Ovary (tissue), 9 donors: ENCODE measurements around the gene UXT. TPM values are rescaled to one million over a fixed set of nuclear protein-coding genes. Genes with fewer than 3 reads are reported as not detected.

Experiments
- DNase-seq, 5 donors: peaks; one replicate each; pipeline ENCODE4 v3.0.0-alpha.2; 2019 to 2020
- H3K27ac ChIP-seq, 2 donors: fragments of 200-600 bp; one replicate each; pipeline versions ENCODE4 v1.5.1 to v1.8.0; 2019 to 2022
- H3K27me3 ChIP-seq: fragments of 200-600 bp; one replicate; pipeline ENCODE4 v1.8.0; 2022
- H3K36me3 ChIP-seq: fragments of 200-600 bp; sonication (generic); one replicate; pipeline ENCODE4 v1.5.1; 2019
- H3K4me1 ChIP-seq: one replicate; pipeline ENCODE4 v1.8.1; 2013; ENCODE audit warnings: mild to moderate bottlenecking, moderate library complexity; ENCODE audit not compliant: insufficient read depth
- H3K4me3 ChIP-seq: fragments of 200-600 bp; sonication (generic); one replicate; pipeline ENCODE4 v1.5.1; 2017
- H3K9me3 ChIP-seq, 2 donors: fragments of 200-600 bp in 1 of 2; sonication (generic) in 1 of 2; one replicate each; pipeline versions ENCODE4 v1.5.1 to v1.8.1; 2013 to 2019; ENCODE audit warnings: mild to moderate bottlenecking in 1 of 2, moderate library complexity in 1 of 2
- EP300 ChIP-seq: sonication (generic); formaldehyde crosslinking; IDR thresholded peaks from one replicate; pipeline ENCODE4 v1.6.1; 2017; ENCODE audit warnings: antibody characterized with exemption
- POLR2A ChIP-seq: fragments of 450-650 bp; IDR thresholded peaks from one replicate; pipeline ENCODE4 v1.6.1; 2017; ENCODE audit warnings: antibody characterized with exemption, mild to moderate bottlenecking, moderate library complexity
- WGBS, 3 donors: extraction: QIAGEN DNeasy Blood & Tissue Kit in 1 of 3; methylation state at CpG; one replicate each; pipeline versions ENCODE4 v1.1.5 to v1.1.7; 2013 to 2017; 5-methylcytosine and 5-hydroxymethylcytosine counted together
- intact Hi-C, 4 donors: fragments of 100-400 bp; cut with DNase I; formaldehyde crosslinking; loops; one replicate each; pipeline versions ENCODE4 v1.11.0 to v1.15.1; 2022 to 2023
- polyA plus RNA-seq, 2 donors: library from polyadenylated mRNA; stranded (reverse); fragments of 200-250 nt in 1 of 2; fragments of 350-450 nt in 1 of 2; fragmentation: Illumina TruSeq in 1 of 2; extraction: RNeasy Lipid Tissue Mini Kit (QIAGEN cat#74804) in 1 of 2; gene quantifications; one replicate each; pipeline ENCODE4 v1.2.3, GENCODE V29; 2013 to 2014
- total RNA-seq, 7 donors: library from RNA; depleted of rRNA in 2 of 7; stranded (reverse); fragments of >200 nt in 2 of 7; fragmentation: NEBNext Ultra II Directional in 3 of 7; extraction: Animal tissue kit (Norgen Biotek cat#: 25700) in 3 of 7; gene quantifications; one replicate each; pipeline versions ENCODE4 v1.1.0 to v1.2.4, GENCODE V29; 2016 to 2023
- TF ChIP-seq, protein P1 (sequence below), 3 donors: fragments of 450-650 bp in 2 of 3; fragments of 200-600 bp in 1 of 3; IDR thresholded peaks; one replicate each; pipeline versions ENCODE4 v1.5.1 to v1.8.0; 2016 to 2022; ENCODE audit warnings: antibody characterized with exemption in 3 of 3, mild to moderate bottlenecking in 1 of 3
- donor health status: DM: no; HTN: no; CAD: no; lungs with moderate emphysema.
- donor health status: DM: no; HTN: no; CAD: no.
- donor health status: Bipolar disorder and iron deficiency.
- donor health status: DM: yes; HTN: yes; CAD: no.
- donor health status: DM: no; HTN: no; CAD: no.
- donor health status: DM: yes; HTN: yes; CAD: no.

Gene UXT
- total and polyA plus RNA-seq, 9 donors: 114 to 235 (median 151) TPM

GRCh38 chrX:47648376-47648775 is 10.6 kb downstream of the UXT start:
- Histone ChIP-seq H3K27ac (no peak overlapping the region), H3K4me3 (no peak overlapping the region), H3K9me3 (no peaks in the 10 kb centered on the region), H3K27me3 (no peaks in the 10 kb centered on the region), H3K4me1 (peaks cover 7% of the 10 kb centered on the region), H3K36me3 (no peaks in the 10 kb centered on the region)
- no peak for TF ChIP-seq EP300
- TF ChIP-seq, protein P1, sequence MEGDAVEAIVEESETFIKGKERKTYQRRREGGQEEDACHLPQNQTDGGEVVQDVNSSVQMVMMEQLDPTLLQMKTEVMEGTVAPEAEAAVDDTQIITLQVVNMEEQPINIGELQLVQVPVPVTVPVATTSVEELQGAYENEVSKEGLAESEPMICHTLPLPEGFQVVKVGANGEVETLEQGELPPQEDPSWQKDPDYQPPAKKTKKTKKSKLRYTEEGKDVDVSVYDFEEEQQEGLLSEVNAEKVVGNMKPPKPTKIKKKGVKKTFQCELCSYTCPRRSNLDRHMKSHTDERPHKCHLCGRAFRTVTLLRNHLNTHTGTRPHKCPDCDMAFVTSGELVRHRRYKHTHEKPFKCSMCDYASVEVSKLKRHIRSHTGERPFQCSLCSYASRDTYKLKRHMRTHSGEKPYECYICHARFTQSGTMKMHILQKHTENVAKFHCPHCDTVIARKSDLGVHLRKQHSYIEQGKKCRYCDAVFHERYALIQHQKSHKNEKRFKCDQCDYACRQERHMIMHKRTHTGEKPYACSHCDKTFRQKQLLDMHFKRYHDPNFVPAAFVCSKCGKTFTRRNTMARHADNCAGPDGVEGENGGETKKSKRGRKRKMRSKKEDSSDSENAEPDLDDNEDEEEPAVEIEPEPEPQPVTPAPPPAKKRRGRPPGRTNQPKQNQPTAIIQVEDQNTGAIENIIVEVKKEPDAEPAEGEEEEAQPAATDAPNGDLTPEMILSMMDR (IDR thresholded peaks at IDR 0.05): no peak
- no peak for TF ChIP-seq POLR2A
- intact Hi-C loops: loop anchor here in 3 of 4 donors (10.0 kb wide), 3 partner anchors 74 to 454 kb away; partner anchors contain the start of gene UBA1 (in 1 of the 3)
- WGBS, 3 donors: 45 to 54% (median 51%) methylated on average over 2 of the region's 2 CpGs
- peak in 1 of 5 donors; percentile 6 for DNase-seq

- WGBS, 3 donors: 48 to 60% (median 52%) methylated on average over 6 of the region's 6 CpGs
- intact Hi-C loops: loop anchor here in 3 of 4 donors (10.0 kb wide), 3 partner anchors 72 to 452 kb away; partner anchors contain the start of gene UBA1 (in 1 of the 3)
- no peak overlapping the region for H3K27ac ChIP-seq
Measured at GRCh38 chrX:47646636-47647035, 12.3 kb downstream of the UXT start.

GRCh38 chrX:47645530-47645929 is 13.4 kb downstream of the UXT start:
- Histone ChIP-seq H3K27me3 (no peaks in the 10 kb centered on the region), H3K4me1 (peaks cover 2% of the 10 kb centered on the region), H3K36me3 (no peaks in the 10 kb centered on the region), H3K9me3 (no peaks in the 10 kb centered on the region), H3K4me3 (no peak overlapping the region), H3K27ac (peak overlapping the region in 1 of 2 donors; percentile 48)
- 41 to 47% (median 44%) methylated on average over 10 of the region's 10 CpGs for WGBS, 3 donors
- no peak for TF ChIP-seq EP300
- no peak for TF ChIP-seq POLR2A
- TF ChIP-seq, protein P1 (IDR thresholded peaks at IDR 0.05): no peak
- intact Hi-C loops: loop anchor here in 3 of 4 donors (10.0 kb wide), 3 partner anchors 71 to 451 kb away; partner anchors contain the start of gene UBA1 (in 1 of the 3)
- peak in 2 of 5 donors; percentile 28 to 34 for DNase-seq

More at GRCh38 chrX:47646636-47647035, 12.3 kb downstream of the UXT start:
- no peaks in the 10 kb centered on the region for H3K36me3 ChIP-seq
- H3K4me1 ChIP-seq: peaks cover 5% of the 10 kb centered on the region
- peak in 1 of 5 donors; percentile 10 for DNase-seq
- TF ChIP-seq EP300: no peak
- TF ChIP-seq POLR2A: no peak
- TF ChIP-seq, protein P1 (IDR thresholded peaks at IDR 0.05): no peak
- H3K4me3 ChIP-seq: no peak overlapping the region
- no peaks in the 10 kb centered on the region for H3K27me3 ChIP-seq
- no peaks in the 10 kb centered on the region for H3K9me3 ChIP-seq

DNA sequence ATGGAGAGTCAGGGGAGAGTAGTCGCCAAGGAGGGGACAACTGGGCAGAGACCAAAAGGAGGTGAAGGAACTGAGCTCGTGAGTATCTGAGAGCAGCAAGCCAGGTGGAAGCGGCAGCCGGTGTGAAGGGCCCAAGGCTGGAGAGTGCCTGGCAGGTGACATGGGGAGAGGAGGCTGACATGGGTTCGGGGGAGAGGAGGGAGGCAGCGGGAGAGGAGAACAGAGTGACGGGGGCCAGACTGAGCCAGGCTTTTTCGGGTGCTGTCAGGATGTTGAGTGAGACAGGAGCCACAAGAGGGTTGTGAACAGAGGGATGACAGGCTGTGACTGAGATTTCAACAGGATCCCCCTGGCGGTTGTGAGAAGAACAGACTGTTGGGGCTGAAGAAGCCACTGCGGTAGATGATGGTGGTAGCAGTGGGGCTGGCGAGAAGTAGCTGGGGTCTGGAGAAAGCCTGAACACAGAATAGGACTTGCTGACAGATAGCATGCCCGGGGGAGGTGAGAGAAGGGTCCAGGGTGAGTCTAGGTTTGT is 14.4 kb downstream of the UXT start:
- H3K4me1 ChIP-seq: peaks cover 2% of the 10 kb centered on the region
- TF ChIP-seq POLR2A (no peak), EP300 (no peak)
- TF ChIP-seq, protein P1 (IDR thresholded peaks at IDR 0.05): peak; percentile 6 to 35 (median 31)
- DNase-seq: peak in 1 of 5 donors; percentile 21
- 36 to 46% (median 44%) methylated on average over 12 of the region's 12 CpGs for WGBS, 3 donors
- no peaks in the 10 kb centered on the region for H3K9me3 ChIP-seq
- intact Hi-C loops: loop anchor here in 3 of 4 donors (10.0 kb wide), 3 partner anchors 70 to 450 kb away; partner anchors contain the start of gene UBA1 (in 1 of the 3)
- H3K4me3 ChIP-seq: no peak overlapping the region
- no peaks in the 10 kb centered on the region for H3K27me3 ChIP-seq
- no peak overlapping the region for H3K27ac ChIP-seq
- no peaks in the 10 kb centered on the region for H3K36me3 ChIP-seq
